HG02870 (cell line): ENCODE measurements around the gene LMNTD2.
A peak's percentile ranks its signal among the peaks of the same experiment; 100 is the strongest.

Source experiments
- ATAC-seq: cut with Tn5 transposase; IDR thresholded peaks from one replicate; pipeline ENCODE4 v1.9.1; 2021; ENCODE audit warnings: mild to moderate bottlenecking, moderate library complexity; ENCODE audit not compliant: unreplicated experiment

Gene LMNTD2

GRCh38 chr11:535519-536454 lies 24.8 kb downstream of the LMNTD2 start, which contains the start of gene HRAS:
Gene HRAS, minus strand, starts transcription at chr11:535576.
- ATAC-seq = peak; percentile 58

GRCh38 chr11:535210-535518 lies 25.4 kb downstream of the LMNTD2 start:
- ATAC-seq = peak; percentile 7

GRCh38 chr11:534396-535209 lies 25.9 kb downstream of the LMNTD2 start:
- ATAC-seq = no peak

- no peak for ATAC-seq
Observed at GRCh38 chr11:533586-534395, 26.7 kb downstream of the LMNTD2 start.

GRCh38 chr11:532986-533585 lies 27.5 kb downstream of the LMNTD2 start:
- ATAC-seq = no peak

- ATAC-seq = no peak
Observed at GRCh38 chr11:532527-532985, 28.0 kb downstream of the LMNTD2 start.

GRCh38 chr11:531919-532526 lies 28.5 kb downstream of the LMNTD2 start:
- ATAC-seq = no peak

- ATAC-seq = no peak
Observed at GRCh38 chr11:530960-531831, 29.3 kb downstream of the LMNTD2 start.

GRCh38 chr11:529728-530411 lies 30.7 kb downstream of the LMNTD2 start:
- ATAC-seq = no peak

- no peak for ATAC-seq
Observed at GRCh38 chr11:528815-529727, 31.5 kb downstream of the LMNTD2 start.

- ATAC-seq = no peak
Observed at GRCh38 chr11:528166-528814, 32.2 kb downstream of the LMNTD2 start.

- no peak for ATAC-seq
Observed at GRCh38 chr11:526192-526591, 34.3 kb downstream of the LMNTD2 start.

- ATAC-seq = no peak
Observed at GRCh38 chr11:521177-521688, 39.3 kb downstream of the LMNTD2 start.

GRCh38 chr11:520428-521176 lies 39.9 kb downstream of the LMNTD2 start:
- ATAC-seq = no peak

GRCh38 chr11:518463-519202 lies 41.9 kb downstream of the LMNTD2 start:
- no peak for ATAC-seq
